ENCODE measurements around the gene MTUS2.

DNA sequence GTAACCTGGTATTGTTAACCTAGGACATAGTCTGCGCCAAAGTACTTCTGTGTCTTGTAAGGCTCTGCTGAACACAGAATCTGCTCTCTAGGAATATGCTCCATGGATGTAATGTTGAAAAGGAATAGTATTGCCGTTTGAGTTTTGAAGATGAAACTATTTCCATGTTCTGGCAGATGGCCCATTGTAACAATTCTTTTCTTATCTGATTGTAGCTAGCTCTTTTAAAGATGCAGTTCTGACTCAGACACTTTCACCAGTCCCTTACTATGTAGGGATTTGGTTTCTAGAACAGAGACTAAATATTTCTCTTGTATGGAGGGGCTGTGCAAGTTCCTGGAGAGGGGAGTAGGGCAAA is 185.6 kb downstream of the MTUS2 start:
- TF ChIP-seq, protein P1, sequence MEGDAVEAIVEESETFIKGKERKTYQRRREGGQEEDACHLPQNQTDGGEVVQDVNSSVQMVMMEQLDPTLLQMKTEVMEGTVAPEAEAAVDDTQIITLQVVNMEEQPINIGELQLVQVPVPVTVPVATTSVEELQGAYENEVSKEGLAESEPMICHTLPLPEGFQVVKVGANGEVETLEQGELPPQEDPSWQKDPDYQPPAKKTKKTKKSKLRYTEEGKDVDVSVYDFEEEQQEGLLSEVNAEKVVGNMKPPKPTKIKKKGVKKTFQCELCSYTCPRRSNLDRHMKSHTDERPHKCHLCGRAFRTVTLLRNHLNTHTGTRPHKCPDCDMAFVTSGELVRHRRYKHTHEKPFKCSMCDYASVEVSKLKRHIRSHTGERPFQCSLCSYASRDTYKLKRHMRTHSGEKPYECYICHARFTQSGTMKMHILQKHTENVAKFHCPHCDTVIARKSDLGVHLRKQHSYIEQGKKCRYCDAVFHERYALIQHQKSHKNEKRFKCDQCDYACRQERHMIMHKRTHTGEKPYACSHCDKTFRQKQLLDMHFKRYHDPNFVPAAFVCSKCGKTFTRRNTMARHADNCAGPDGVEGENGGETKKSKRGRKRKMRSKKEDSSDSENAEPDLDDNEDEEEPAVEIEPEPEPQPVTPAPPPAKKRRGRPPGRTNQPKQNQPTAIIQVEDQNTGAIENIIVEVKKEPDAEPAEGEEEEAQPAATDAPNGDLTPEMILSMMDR (IDR thresholded peaks at IDR 0.05; ENCODE audit: borderline replicate concordance, extremely low read depth, low read length, poor library complexity, severe bottlenecking), result no peak
- no peak for TF ChIP-seq EZH2 (IDR thresholded peaks at IDR 0.05; ENCODE audit: borderline replicate concordance, low read depth, low read length, severe bottlenecking)

Measured in DND-41 (cell line).